ENCODE measurements around the gene XRCC2. TPM values are rescaled to one million over a fixed set of nuclear protein-coding genes. Genes with fewer than 3 reads are reported as not detected.
"Not testable (repeated sequence)": the region's sequence is repeated elsewhere in the genome, so short reads cannot be mapped to it uniquely, and the experiment has no call there.

XRCC2 gene
- total and polyA plus RNA-seq, 2 donors from 2014 or later, result 0.22 to 0.44 TPM

DNA sequence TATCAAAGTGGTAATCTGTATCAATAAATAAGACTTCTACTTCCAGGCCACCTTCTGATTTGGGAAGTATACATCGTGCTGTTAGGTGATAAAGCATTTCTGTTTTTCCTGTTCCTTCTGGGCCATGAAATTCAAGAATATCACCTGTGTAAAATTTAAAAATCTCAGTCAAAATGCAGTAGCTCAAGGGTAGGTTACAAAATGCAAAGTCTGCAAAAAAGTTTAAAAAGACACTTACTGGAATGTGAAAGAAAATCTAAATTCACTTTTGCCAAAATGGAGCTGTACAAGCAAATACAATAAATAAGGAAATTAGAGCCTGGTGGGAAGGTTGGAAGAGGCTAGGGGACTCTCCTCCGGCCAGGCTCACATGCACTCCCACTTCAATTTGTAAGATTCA is 26.7 kb downstream of the XRCC2 start:
- DNase-seq, result no peak
- no peak overlapping the region for H3K9ac ChIP-seq (ENCODE audit: low read length in 3 of 3)
- H3K9me3 ChIP-seq (ENCODE audit: control insufficient read depth in 2 of 3, insufficient read depth in 1 of 3, low read length in 3 of 3), result no peaks in the 10 kb centered on the region
- intact Hi-C loops (cut with DNase I), result no loop called here
- no peak for FAIRE-seq
- no peaks in the 10 kb centered on the region for H3K4me1 ChIP-seq (ENCODE audit: control insufficient read depth in 2 of 3, insufficient read depth in 2 of 3, low read depth in 1 of 3, low read length in 3 of 3)
- no peak for TF ChIP-seq CTCF (IDR thresholded peaks at IDR 0.05; ENCODE audit: borderline replicate concordance, extremely low read depth, insufficient read depth)
- H3K4me3 ChIP-seq (ENCODE audit: low read length in 3 of 3), result no peak overlapping the region
- no peaks in the 10 kb centered on the region for H3K27me3 ChIP-seq (ENCODE audit: control insufficient read depth, insufficient read depth, low read length)
- H3K27ac ChIP-seq (ENCODE audit: low read depth in 2 of 2, low read length in 2 of 2), result no peak overlapping the region
- H3K36me3 ChIP-seq (ENCODE audit: control insufficient read depth in 2 of 3, insufficient read depth in 3 of 3, low read length in 3 of 3), result no peaks in the 10 kb centered on the region

GRCh38 chr7:152647009-152647408 is 28.9 kb downstream of the XRCC2 start:
- intact Hi-C loops (cut with DNase I), result no loop called here
- Histone ChIP-seq H3K9me3 (ENCODE audit: control insufficient read depth in 2 of 3, insufficient read depth in 1 of 3, low read length in 3 of 3) (no peaks in the 10 kb centered on the region), H3K9ac (ENCODE audit: low read length in 3 of 3) (no peak overlapping the region), H3K4me1 (ENCODE audit: control insufficient read depth in 2 of 3, insufficient read depth in 2 of 3, low read depth in 1 of 3, low read length in 3 of 3) (no peaks in the 10 kb centered on the region), H3K27me3 (ENCODE audit: control insufficient read depth, insufficient read depth, low read length) (no peaks in the 10 kb centered on the region), H3K36me3 (ENCODE audit: control insufficient read depth in 2 of 3, insufficient read depth in 3 of 3, low read length in 3 of 3) (no peaks in the 10 kb centered on the region), H3K4me3 (ENCODE audit: low read length in 3 of 3) (no peak overlapping the region), H3K27ac (ENCODE audit: low read depth in 2 of 2, low read length in 2 of 2) (no peak overlapping the region)
- TF ChIP-seq CTCF (IDR thresholded peaks at IDR 0.05; ENCODE audit: borderline replicate concordance, extremely low read depth, insufficient read depth), result no peak
- no peak for DNase-seq
- no peak for FAIRE-seq

DNA sequence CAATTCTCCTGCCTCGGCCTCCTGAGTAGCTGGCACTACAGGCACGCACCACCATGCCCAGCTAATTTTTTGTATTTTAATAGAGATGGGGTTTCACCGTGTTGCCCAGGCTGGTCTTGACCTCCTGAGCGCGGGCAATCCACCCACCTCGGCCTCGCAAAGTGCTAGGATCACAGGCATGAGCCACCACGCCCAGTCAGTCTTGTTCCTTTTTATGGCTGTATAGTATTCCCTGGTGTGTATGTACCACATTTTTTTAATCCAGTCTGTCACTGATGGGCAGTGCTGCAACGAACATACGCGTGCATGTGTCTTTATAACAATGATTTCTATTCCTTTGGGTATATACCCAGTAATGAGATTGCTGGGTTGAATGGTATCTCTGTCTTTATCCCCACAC is 29.4 kb downstream of the XRCC2 start:
- H3K27me3 ChIP-seq (ENCODE audit: control insufficient read depth, insufficient read depth, low read length); H3K4me1 ChIP-seq (ENCODE audit: control insufficient read depth in 2 of 3, insufficient read depth in 2 of 3, low read depth in 1 of 3, low read length in 3 of 3); H3K27ac ChIP-seq (ENCODE audit: low read depth in 2 of 2, low read length in 2 of 2); H3K4me3 ChIP-seq (ENCODE audit: low read length in 3 of 3); FAIRE-seq; H3K36me3 ChIP-seq (ENCODE audit: control insufficient read depth in 2 of 3, insufficient read depth in 3 of 3, low read length in 3 of 3); H3K9me3 ChIP-seq (ENCODE audit: control insufficient read depth in 2 of 3, insufficient read depth in 1 of 3, low read length in 3 of 3); intact Hi-C loops (cut with DNase I); DNase-seq; H3K9ac ChIP-seq (ENCODE audit: low read length in 3 of 3): not testable (repeated sequence)

- Histone ChIP-seq H3K4me3 (ENCODE audit: low read length in 3 of 3) (no peak overlapping the region), H3K9me3 (ENCODE audit: control insufficient read depth in 2 of 3, insufficient read depth in 1 of 3, low read length in 3 of 3) (no peaks in the 10 kb centered on the region), H3K27me3 (ENCODE audit: control insufficient read depth, insufficient read depth, low read length) (no peaks in the 10 kb centered on the region), H3K4me1 (ENCODE audit: control insufficient read depth in 2 of 3, insufficient read depth in 2 of 3, low read depth in 1 of 3, low read length in 3 of 3) (no peaks in the 10 kb centered on the region), H3K27ac (ENCODE audit: low read depth in 2 of 2, low read length in 2 of 2) (no peak overlapping the region), H3K36me3 (ENCODE audit: control insufficient read depth in 2 of 3, insufficient read depth in 3 of 3, low read length in 3 of 3) (no peaks in the 10 kb centered on the region), H3K9ac (ENCODE audit: low read length in 3 of 3) (no peak overlapping the region)
- FAIRE-seq, result no peak
- TF ChIP-seq CTCF (IDR thresholded peaks at IDR 0.05; ENCODE audit: borderline replicate concordance, extremely low read depth, insufficient read depth), result no peak
- intact Hi-C loops (cut with DNase I), result no loop called here
- no peak for DNase-seq
Measured at GRCh38 chr7:152643979-152644559, 31.9 kb downstream of the XRCC2 start.

All from kidney (tissue), 14 donors.